ENCODE results near the gene FAM168B.
"Not testable (repeated sequence)": the region's sequence is repeated elsewhere in the genome, so short reads cannot be mapped to it uniquely, and the experiment has no call there.

FAM168B gene

GRCh38 chr2:131120815-131121317 lies 27.6 kb upstream of the FAM168B start:
- no peak overlapping the region for H3K27ac ChIP-seq (ENCODE audit: low read depth, low read length)
- no peak overlapping the region for H3K23ac ChIP-seq (ENCODE audit: low read length)
- no peaks in the 10 kb centered on the region for H3K4me1 ChIP-seq (ENCODE audit: control insufficient read depth, low read depth, low read length)
- no peak overlapping the region for H4K5ac ChIP-seq (ENCODE audit: low read length)
- no peak overlapping the region for H3K4me3 ChIP-seq (ENCODE audit: low read length)
- no peaks in the 10 kb centered on the region for H3K36me3 ChIP-seq (ENCODE audit: control insufficient read depth, insufficient read depth, low read length)
- no peak overlapping the region for H3K4me2 ChIP-seq (ENCODE audit: low read length)
- H3K9ac ChIP-seq (ENCODE audit: low read length), result no peak overlapping the region
- no peak for DNase-seq
- H2AK5ac ChIP-seq (ENCODE audit: low read length), result no peak overlapping the region
- H3K79me2 ChIP-seq (ENCODE audit: control insufficient read depth, insufficient read depth, low read length), result peaks cover 51% of the 10 kb centered on the region
- no peaks in the 10 kb centered on the region for H3K27me3 ChIP-seq (ENCODE audit: insufficient read depth, low read length, poor library complexity)
- WGBS (ENCODE audit: extremely low coverage, insufficient coverage, low lambda C conversion rate), result no CpG with 5 or more reads among the region's 12 CpGs
- H3K79me1 ChIP-seq (ENCODE audit: low read length), result peaks cover 33% of the 10 kb centered on the region
- H3K4ac ChIP-seq (ENCODE audit: low read depth, low read length), result no peak overlapping the region
- no peak overlapping the region for H3K56ac ChIP-seq (ENCODE audit: low read length)
- no peak overlapping the region for H2BK120ac ChIP-seq (ENCODE audit: low read depth, low read length)
- H3K18ac ChIP-seq (ENCODE audit: low read length), result no peak overlapping the region
- no peak overlapping the region for H2BK15ac ChIP-seq (replicated peaks; ENCODE audit: low read depth)
- H2BK5ac ChIP-seq (ENCODE audit: low read length), result no peak overlapping the region
- H4K8ac ChIP-seq (ENCODE audit: low read depth, low read length), result no peak overlapping the region

GRCh38 chr2:131115752-131116151 lies 22.5 kb upstream of the FAM168B start:
- Histone ChIP-seq H2BK120ac (ENCODE audit: low read depth, low read length) (no peak overlapping the region), H3K4me1 (ENCODE audit: control insufficient read depth, low read depth, low read length) (peaks cover 2% of the 10 kb centered on the region), H3K4me3 (ENCODE audit: low read length) (no peak overlapping the region), H3K18ac (ENCODE audit: low read length) (no peak overlapping the region), H3K4me2 (ENCODE audit: low read length) (no peak overlapping the region), H3K4ac (ENCODE audit: low read depth, low read length) (no peak overlapping the region), H3K79me1 (ENCODE audit: low read length) (peaks cover 29% of the 10 kb centered on the region), H3K23ac (ENCODE audit: low read length) (no peak overlapping the region), H3K79me2 (ENCODE audit: control insufficient read depth, insufficient read depth, low read length) (peaks cover 67% of the 10 kb centered on the region), H3K27me3 (ENCODE audit: insufficient read depth, low read length, poor library complexity) (no peaks in the 10 kb centered on the region), H3K27ac (ENCODE audit: low read depth, low read length) (no peak overlapping the region), H2BK15ac (replicated peaks; ENCODE audit: low read depth) (no peak overlapping the region), H2BK5ac (ENCODE audit: low read length) (no peak overlapping the region), H4K5ac (ENCODE audit: low read length) (no peak overlapping the region), H2AK5ac (ENCODE audit: low read length) (no peak overlapping the region), H3K56ac (ENCODE audit: low read length) (no peak overlapping the region), H4K8ac (ENCODE audit: low read depth, low read length) (no peak overlapping the region), H3K9ac (ENCODE audit: low read length) (no peak overlapping the region), H3K36me3 (ENCODE audit: control insufficient read depth, insufficient read depth, low read length) (no peaks in the 10 kb centered on the region)
- no peak for DNase-seq

DNA sequence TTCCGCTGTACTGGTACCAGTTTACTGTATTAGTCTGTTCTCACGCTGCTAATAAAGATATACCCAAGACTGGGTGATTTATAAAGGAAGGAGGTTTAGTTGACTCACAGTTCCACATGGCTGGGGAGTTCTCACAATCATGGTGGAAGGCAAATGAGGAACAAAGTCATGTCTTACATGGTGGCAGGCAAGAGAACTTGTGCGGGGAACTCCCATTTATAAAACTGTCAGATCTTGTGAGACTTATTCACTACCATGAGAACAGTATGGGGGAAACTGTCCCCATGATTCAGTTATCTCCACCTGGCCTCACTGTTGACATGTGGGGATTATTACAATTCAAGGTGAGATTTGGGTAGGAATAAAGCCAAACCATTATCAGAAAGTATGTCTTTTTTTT lies 21.7 kb upstream of the FAM168B start:
- DNase-seq; H3K18ac ChIP-seq (ENCODE audit: low read length); H3K56ac ChIP-seq (ENCODE audit: low read length); H3K4me1 ChIP-seq (ENCODE audit: control insufficient read depth, low read depth, low read length); H2AK5ac ChIP-seq (ENCODE audit: low read length); H2BK5ac ChIP-seq (ENCODE audit: low read length); H3K27ac ChIP-seq (ENCODE audit: low read depth, low read length); H2BK120ac ChIP-seq (ENCODE audit: low read depth, low read length); H4K5ac ChIP-seq (ENCODE audit: low read length); H3K4me2 ChIP-seq (ENCODE audit: low read length); H3K9ac ChIP-seq (ENCODE audit: low read length); H3K36me3 ChIP-seq (ENCODE audit: control insufficient read depth, insufficient read depth, low read length); H4K8ac ChIP-seq (ENCODE audit: low read depth, low read length); H2BK15ac ChIP-seq (replicated peaks; ENCODE audit: low read depth); H3K4me3 ChIP-seq (ENCODE audit: low read length); H3K23ac ChIP-seq (ENCODE audit: low read length); H3K27me3 ChIP-seq (ENCODE audit: insufficient read depth, low read length, poor library complexity); H3K4ac ChIP-seq (ENCODE audit: low read depth, low read length): not testable (repeated sequence)
- H3K79me1 ChIP-seq (ENCODE audit: low read length), result peaks cover 27% of the 10 kb centered on the region
- no CpG with 5 or more reads among the region's 3 CpGs for WGBS (ENCODE audit: extremely low coverage, insufficient coverage, low lambda C conversion rate)
- peaks cover 70% of the 10 kb centered on the region for H3K79me2 ChIP-seq (ENCODE audit: control insufficient read depth, insufficient read depth, low read length)

- Histone ChIP-seq H3K27ac (ENCODE audit: low read depth, low read length) (no peak overlapping the region), H3K9ac (ENCODE audit: low read length) (no peak overlapping the region), H3K56ac (ENCODE audit: low read length) (no peak overlapping the region), H4K8ac (ENCODE audit: low read depth, low read length) (no peak overlapping the region), H3K18ac (ENCODE audit: low read length) (no peak overlapping the region), H3K4me3 (ENCODE audit: low read length) (no peak overlapping the region), H3K4ac (ENCODE audit: low read depth, low read length) (no peak overlapping the region), H2AK5ac (ENCODE audit: low read length) (no peak overlapping the region), H3K4me1 (ENCODE audit: control insufficient read depth, low read depth, low read length) (peaks cover 2% of the 10 kb centered on the region), H3K79me1 (ENCODE audit: low read length) (peaks cover 24% of the 10 kb centered on the region), H4K5ac (ENCODE audit: low read length) (no peak overlapping the region), H3K4me2 (ENCODE audit: low read length) (no peak overlapping the region), H2BK5ac (ENCODE audit: low read length) (no peak overlapping the region), H2BK120ac (ENCODE audit: low read depth, low read length) (no peak overlapping the region), H3K36me3 (ENCODE audit: control insufficient read depth, insufficient read depth, low read length) (no peaks in the 10 kb centered on the region), H3K27me3 (ENCODE audit: insufficient read depth, low read length, poor library complexity) (no peaks in the 10 kb centered on the region), H2BK15ac (replicated peaks; ENCODE audit: low read depth) (no peak overlapping the region), H3K79me2 (ENCODE audit: control insufficient read depth, insufficient read depth, low read length) (peaks cover 70% of the 10 kb centered on the region), H3K23ac (ENCODE audit: low read length) (no peak overlapping the region)
- WGBS (ENCODE audit: extremely low coverage, insufficient coverage, low lambda C conversion rate), result no CpG with 5 or more reads among the region's 7 CpGs
- no peak for DNase-seq
Measured at GRCh38 chr2:131113566-131114227, 20.4 kb upstream of the FAM168B start.

DNA sequence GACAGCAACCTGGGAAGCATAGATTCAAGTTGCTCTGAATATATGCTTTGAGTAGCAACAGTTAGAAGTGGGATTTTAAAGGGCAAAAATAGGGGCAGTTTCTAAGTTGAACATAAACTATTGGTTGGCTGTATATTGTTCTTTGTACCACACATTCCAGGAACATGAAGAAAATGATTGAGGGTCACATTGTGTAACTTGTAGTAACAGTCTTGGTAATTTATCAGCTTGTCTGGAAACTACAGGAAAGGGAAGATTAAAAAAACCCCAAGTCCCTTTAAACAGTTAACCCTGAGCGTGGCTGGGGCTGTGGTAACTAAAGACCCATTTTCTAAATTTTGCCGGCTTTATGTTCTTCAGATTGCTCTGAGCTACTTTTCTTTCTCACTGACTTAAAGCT lies 19.3 kb upstream of the FAM168B start:
- H2BK5ac ChIP-seq (ENCODE audit: low read length), result no peak overlapping the region
- H3K27ac ChIP-seq (ENCODE audit: low read depth, low read length), result no peak overlapping the region
- H3K4me3 ChIP-seq (ENCODE audit: low read length), result no peak overlapping the region
- no peak overlapping the region for H4K8ac ChIP-seq (ENCODE audit: low read depth, low read length)
- WGBS (ENCODE audit: extremely low coverage, insufficient coverage, low lambda C conversion rate), result no CpG with 5 or more reads among the region's 2 CpGs
- H4K5ac ChIP-seq (ENCODE audit: low read length), result no peak overlapping the region
- peaks cover 20% of the 10 kb centered on the region for H3K79me1 ChIP-seq (ENCODE audit: low read length)
- no peaks in the 10 kb centered on the region for H3K36me3 ChIP-seq (ENCODE audit: control insufficient read depth, insufficient read depth, low read length)
- H3K27me3 ChIP-seq (ENCODE audit: insufficient read depth, low read length, poor library complexity), result no peaks in the 10 kb centered on the region
- no peak overlapping the region for H2BK120ac ChIP-seq (ENCODE audit: low read depth, low read length)
- H3K56ac ChIP-seq (ENCODE audit: low read length), result no peak overlapping the region
- no peak overlapping the region for H3K23ac ChIP-seq (ENCODE audit: low read length)
- no peak for DNase-seq
- H2BK15ac ChIP-seq (replicated peaks; ENCODE audit: low read depth), result no peak overlapping the region
- H3K9ac ChIP-seq (ENCODE audit: low read length), result no peak overlapping the region
- peaks cover 2% of the 10 kb centered on the region for H3K4me1 ChIP-seq (ENCODE audit: control insufficient read depth, low read depth, low read length)
- no peak overlapping the region for H3K18ac ChIP-seq (ENCODE audit: low read length)
- H3K4me2 ChIP-seq (ENCODE audit: low read length), result no peak overlapping the region
- no peak overlapping the region for H2AK5ac ChIP-seq (ENCODE audit: low read length)
- H3K4ac ChIP-seq (ENCODE audit: low read depth, low read length), result no peak overlapping the region
- H3K79me2 ChIP-seq (ENCODE audit: control insufficient read depth, insufficient read depth, low read length), result peaks cover 71% of the 10 kb centered on the region

Data from mesendoderm (in vitro differentiated cells).